Loucy (cell line): ENCODE results near the gene AMACR.

ENCODE experiments used
- CTCF ChIP-seq: fragments of 200-600 bp; sonication (generic); conservative IDR thresholded peaks from 2 replicates; pipeline ENCODE4 v1.5.1; 2014; ENCODE audit warnings: mild to moderate bottlenecking, antibody characterized with exemption, low read length
- EZH2phosphoT487 ChIP-seq: fragments of 200-600 bp; IDR thresholded peaks from 2 replicates; pipeline ENCODE4 v1.6.1; 2018; ENCODE audit warnings: antibody characterized with exemption, mild to moderate bottlenecking, moderate library complexity, borderline replicate concordance

GRCh38 chr5:33944543-33945132 lies 63.2 kb downstream of the AMACR start:
- TF ChIP-seq CTCF (no peak), EZH2phosphoT487 (no peak)
